ENCODE measurements around the gene GABPA. TPM values are rescaled to one million over a fixed set of nuclear protein-coding genes. Genes with fewer than 3 reads are reported as not detected.

The GABPA gene
- total RNA-seq, 1 experiment from 2014 or later: 17.6 TPM

GRCh38 chr21:25809013-25809412 lies 74.2 kb downstream of the GABPA start:
- intact Hi-C loops (cut with micrococcal nuclease; ENCODE audit: unreplicated experiment) (no loop called here), in situ Hi-C loops (cut with HindIII; ENCODE audit: low pct_unique_long_range_greater_than_20kb, low sequenced_read_pairs) (no loop called here)
- H3K36me3 ChIP-seq (ENCODE audit: control insufficient read depth, insufficient read depth, low read length): no peaks in the 10 kb centered on the region
- no peaks in the 10 kb centered on the region for H3K27me3 ChIP-seq (ENCODE audit: control insufficient read depth, insufficient read depth, low read length)
- POLR2A ChIA-PET: no interaction called here
- H3K27ac ChIP-seq (ENCODE audit: low read length): no peak overlapping the region
- ATAC-seq (no peak), DNase-seq (ENCODE audit: low read depth, low spot score) (no peak)
- TF ChIP-seq CTCF (IDR thresholded peaks at IDR 0.05) (no peak), REST (IDR thresholded peaks at IDR 0.05; ENCODE audit: insufficient read depth in 1 of 2, low read depth in 2 of 2, low read length in 1 of 2) (no peak), SIN3A (IDR thresholded peaks at IDR 0.05; ENCODE audit: borderline replicate concordance, insufficient read depth, low read depth, low read length) (no peak), POLR2AphosphoS5 (IDR thresholded peaks at IDR 0.05; ENCODE audit: low read depth, low read length) (no peak), TCF7L2 (IDR thresholded peaks at IDR 0.05; ENCODE audit: low read depth, low read length) (no peak)
- CTCF ChIA-PET: no interaction called here
- no peak overlapping the region for H3K4me3 ChIP-seq (ENCODE audit: low read depth in 2 of 2, low read length in 2 of 2)
- no peaks in the 10 kb centered on the region for H3K4me1 ChIP-seq (ENCODE audit: control insufficient read depth, insufficient read depth, low read length)
- BruUV-seq (replicated peaks): no TSS peak
- no peaks in the 10 kb centered on the region for H3K9me3 ChIP-seq (ENCODE audit: control insufficient read depth, insufficient read depth, low read depth, low read length)

GRCh38 chr21:25811186-25811585 lies 76.4 kb downstream of the GABPA start:
- no peaks in the 10 kb centered on the region for H3K4me1 ChIP-seq (ENCODE audit: control insufficient read depth, insufficient read depth, low read length)
- intact Hi-C loops (cut with micrococcal nuclease; ENCODE audit: unreplicated experiment) (no loop called here), in situ Hi-C loops (cut with HindIII; ENCODE audit: low pct_unique_long_range_greater_than_20kb, low sequenced_read_pairs) (no loop called here)
- no TSS peak for BruUV-seq (replicated peaks)
- H3K27ac ChIP-seq (ENCODE audit: low read length): no peak overlapping the region
- DNase-seq (ENCODE audit: low read depth, low spot score) (no peak), ATAC-seq (no peak)
- H3K36me3 ChIP-seq (ENCODE audit: control insufficient read depth, insufficient read depth, low read length): no peaks in the 10 kb centered on the region
- ChIA-PET POLR2A (no interaction called here), CTCF (no interaction called here)
- H3K9me3 ChIP-seq (ENCODE audit: control insufficient read depth, insufficient read depth, low read depth, low read length): no peaks in the 10 kb centered on the region
- no peak overlapping the region for H3K4me3 ChIP-seq (ENCODE audit: low read depth in 2 of 2, low read length in 2 of 2)
- TF ChIP-seq POLR2AphosphoS5 (IDR thresholded peaks at IDR 0.05; ENCODE audit: low read depth, low read length) (no peak), CTCF (IDR thresholded peaks at IDR 0.05) (no peak), SIN3A (IDR thresholded peaks at IDR 0.05; ENCODE audit: borderline replicate concordance, insufficient read depth, low read depth, low read length) (no peak), TCF7L2 (IDR thresholded peaks at IDR 0.05; ENCODE audit: low read depth, low read length) (no peak), REST (IDR thresholded peaks at IDR 0.05; ENCODE audit: insufficient read depth in 1 of 2, low read depth in 2 of 2, low read length in 1 of 2) (no peak)
- no peaks in the 10 kb centered on the region for H3K27me3 ChIP-seq (ENCODE audit: control insufficient read depth, insufficient read depth, low read length)
